Measurements from ENCODE around the gene ARID4B. TPM values are rescaled to one million over a fixed set of nuclear protein-coding genes. Genes with fewer than 3 reads are reported as not detected.

Gene ARID4B
- total RNA-seq, 1 donor, result 254 TPM

DNA sequence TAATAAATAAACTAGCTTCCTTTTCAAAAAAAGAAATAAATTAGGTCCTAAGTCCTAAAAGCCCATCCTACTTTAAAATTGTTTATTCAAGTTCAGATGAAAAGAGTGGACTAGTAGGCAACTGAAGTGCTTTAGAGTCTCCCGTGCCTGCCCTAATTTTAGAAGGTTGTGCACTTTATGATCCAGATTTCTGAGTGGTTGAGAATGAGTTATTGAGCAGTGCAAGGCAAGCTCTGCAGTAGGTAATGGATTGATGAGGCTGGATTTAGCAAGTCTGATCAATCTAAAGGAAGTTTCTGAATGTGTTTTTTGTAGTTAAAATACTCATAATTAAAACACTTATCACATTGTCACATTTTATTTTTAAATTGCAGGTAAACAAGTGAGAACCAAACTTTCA lies 13.4 kb upstream of the ARID4B start:
- H3K4me1 ChIP-seq (ENCODE audit: insufficient read depth, low read length), result peaks cover 8% of the 10 kb centered on the region
- H3K9me3 ChIP-seq (ENCODE audit: low read depth, low read length), result no peaks in the 10 kb centered on the region
- no peak overlapping the region for H3K4me3 ChIP-seq (ENCODE audit: low read length)
- H3K27me3 ChIP-seq (ENCODE audit: insufficient read depth, low read length), result no peaks in the 10 kb centered on the region

DNA sequence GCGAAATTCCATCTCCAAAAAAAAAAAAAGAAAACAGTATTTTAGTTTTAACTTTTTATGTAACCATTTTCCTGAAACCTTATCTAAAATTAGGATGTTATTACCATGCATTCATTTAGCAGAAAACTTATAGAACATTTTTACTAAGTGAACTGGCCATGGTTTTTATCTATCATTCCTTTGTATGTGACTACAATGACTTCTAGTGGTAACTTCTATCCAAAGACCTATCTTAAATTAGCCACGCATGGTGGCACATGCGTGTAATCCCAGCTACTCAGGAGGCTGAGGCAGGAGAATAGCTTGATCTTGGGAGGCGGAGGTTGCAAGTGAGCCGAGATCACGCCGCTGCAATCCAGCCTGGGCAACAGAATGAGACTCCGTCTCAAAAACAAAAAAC lies 11.8 kb upstream of the ARID4B start:
- H3K9me3 ChIP-seq (ENCODE audit: low read depth, low read length), result no peaks in the 10 kb centered on the region
- H3K27me3 ChIP-seq (ENCODE audit: insufficient read depth, low read length), result no peaks in the 10 kb centered on the region
- H3K4me1 ChIP-seq (ENCODE audit: insufficient read depth, low read length), result peaks cover 8% of the 10 kb centered on the region
- H3K4me3 ChIP-seq (ENCODE audit: low read length), result no peak overlapping the region

DNA sequence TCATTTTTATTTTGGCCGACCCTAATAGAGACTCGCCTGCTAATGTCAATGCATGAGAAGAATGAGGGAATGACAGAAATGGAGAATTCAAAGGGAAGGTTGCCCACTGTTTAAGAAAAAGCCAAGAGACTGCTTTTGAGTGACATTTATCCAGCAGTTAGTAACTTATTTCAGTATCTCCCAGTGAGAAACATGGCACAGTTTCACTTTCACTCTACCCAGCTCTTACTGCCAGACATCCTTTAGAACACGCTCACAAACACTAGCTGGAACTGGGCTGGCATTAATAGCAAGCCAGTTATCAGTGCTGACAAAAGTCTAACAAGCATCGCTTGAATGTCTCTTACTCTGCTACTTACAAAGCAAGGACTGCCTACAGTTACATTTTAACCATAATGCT lies 8.9 kb upstream of the ARID4B start:
- H3K4me3 ChIP-seq (ENCODE audit: low read length), result no peak overlapping the region
- no peaks in the 10 kb centered on the region for H3K9me3 ChIP-seq (ENCODE audit: low read depth, low read length)
- H3K4me1 ChIP-seq (ENCODE audit: insufficient read depth, low read length), result peaks cover 19% of the 10 kb centered on the region
- H3K27me3 ChIP-seq (ENCODE audit: insufficient read depth, low read length), result no peaks in the 10 kb centered on the region

DNA sequence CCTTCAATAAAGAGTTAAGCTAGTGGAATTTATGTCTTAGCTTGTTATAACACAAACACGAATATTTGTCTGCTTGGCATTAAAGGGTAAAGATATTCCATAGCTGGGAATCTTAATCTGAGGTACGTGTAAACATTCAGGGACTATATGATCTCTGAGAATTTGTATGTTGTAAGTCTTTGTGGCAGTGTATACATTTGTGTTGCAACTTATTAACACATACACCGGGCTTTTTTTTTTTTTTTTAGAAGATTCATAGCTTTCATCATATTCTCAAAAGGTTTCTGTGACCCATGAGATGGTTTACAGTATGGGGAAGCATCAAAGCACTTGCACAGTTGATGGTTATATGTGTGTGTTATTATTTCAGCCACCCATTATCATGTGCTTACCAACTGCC lies 3.4 kb upstream of the ARID4B start:
- Histone ChIP-seq H3K27me3 (ENCODE audit: insufficient read depth, low read length) (no peaks in the 10 kb centered on the region), H3K4me3 (ENCODE audit: low read length) (no peak overlapping the region), H3K4me1 (ENCODE audit: insufficient read depth, low read length) (peaks cover 36% of the 10 kb centered on the region), H3K9me3 (ENCODE audit: low read depth, low read length) (no peaks in the 10 kb centered on the region)

DNA sequence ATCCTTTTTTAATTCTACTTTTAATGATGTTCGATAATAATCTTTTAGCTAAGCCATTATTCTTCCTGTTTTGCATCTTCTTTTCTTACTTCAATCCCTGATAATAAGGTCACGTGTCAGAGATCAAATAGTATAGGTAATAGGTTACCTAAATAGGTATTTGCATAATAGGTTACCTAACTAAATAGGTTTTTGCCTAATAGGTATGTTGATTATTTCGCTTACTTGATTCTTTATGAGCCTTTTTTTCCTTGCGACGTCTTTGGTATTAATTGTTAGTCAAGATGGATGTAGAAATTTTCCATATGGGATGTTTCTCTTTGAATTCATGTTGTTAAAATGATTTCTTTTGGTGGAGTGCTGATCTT lies 2.9 kb upstream of the ARID4B start:
- Histone ChIP-seq H3K27me3 (ENCODE audit: insufficient read depth, low read length) (no peaks in the 10 kb centered on the region), H3K9me3 (ENCODE audit: low read depth, low read length) (no peaks in the 10 kb centered on the region), H3K4me3 (ENCODE audit: low read length) (no peak overlapping the region), H3K4me1 (ENCODE audit: insufficient read depth, low read length) (peaks cover 34% of the 10 kb centered on the region)

DNA sequence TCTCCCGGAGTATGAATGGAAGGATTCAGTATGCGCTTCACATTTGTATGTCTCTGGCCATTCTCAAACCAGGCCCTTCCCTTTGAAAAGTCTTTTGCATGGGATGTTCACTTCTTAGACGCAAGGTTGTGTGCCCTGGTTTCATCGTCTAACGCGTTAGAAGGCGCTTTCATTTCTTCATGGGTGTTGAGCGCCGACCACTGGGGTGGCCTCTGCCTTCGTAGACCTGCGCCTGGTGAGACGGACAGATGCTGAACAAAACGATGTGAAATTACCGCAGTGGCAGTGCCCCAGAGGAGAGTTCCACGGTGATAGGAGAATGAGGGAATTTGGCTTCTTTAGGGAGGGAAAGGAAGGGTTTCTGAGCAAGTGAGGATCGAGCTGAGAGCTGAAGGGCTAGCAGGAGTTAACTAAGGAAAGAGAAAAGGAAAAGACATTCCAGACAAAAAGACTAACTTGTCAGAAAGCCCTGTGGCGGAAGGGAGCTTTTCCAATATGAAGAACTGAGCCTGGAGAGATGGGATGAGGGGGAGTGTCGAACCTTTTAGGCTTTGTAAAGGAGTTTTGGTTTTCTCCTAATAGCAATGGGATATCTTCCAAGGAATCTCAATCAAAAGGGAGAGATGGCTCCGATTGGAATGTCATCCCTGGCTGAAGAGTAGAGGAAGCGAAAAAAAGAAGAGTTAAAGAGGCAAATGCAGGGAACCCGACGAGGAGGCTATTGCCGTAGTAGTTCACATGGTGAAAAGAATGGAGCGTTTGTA lies 1.3 kb upstream of the ARID4B start:
- Histone ChIP-seq H3K4me1 (ENCODE audit: insufficient read depth, low read length) (peaks cover 45% of the 10 kb centered on the region), H3K4me3 (ENCODE audit: low read length) (peak overlapping the region; percentile 60), H3K9me3 (ENCODE audit: low read depth, low read length) (no peaks in the 10 kb centered on the region), H3K27me3 (ENCODE audit: insufficient read depth, low read length) (no peaks in the 10 kb centered on the region)

DNA sequence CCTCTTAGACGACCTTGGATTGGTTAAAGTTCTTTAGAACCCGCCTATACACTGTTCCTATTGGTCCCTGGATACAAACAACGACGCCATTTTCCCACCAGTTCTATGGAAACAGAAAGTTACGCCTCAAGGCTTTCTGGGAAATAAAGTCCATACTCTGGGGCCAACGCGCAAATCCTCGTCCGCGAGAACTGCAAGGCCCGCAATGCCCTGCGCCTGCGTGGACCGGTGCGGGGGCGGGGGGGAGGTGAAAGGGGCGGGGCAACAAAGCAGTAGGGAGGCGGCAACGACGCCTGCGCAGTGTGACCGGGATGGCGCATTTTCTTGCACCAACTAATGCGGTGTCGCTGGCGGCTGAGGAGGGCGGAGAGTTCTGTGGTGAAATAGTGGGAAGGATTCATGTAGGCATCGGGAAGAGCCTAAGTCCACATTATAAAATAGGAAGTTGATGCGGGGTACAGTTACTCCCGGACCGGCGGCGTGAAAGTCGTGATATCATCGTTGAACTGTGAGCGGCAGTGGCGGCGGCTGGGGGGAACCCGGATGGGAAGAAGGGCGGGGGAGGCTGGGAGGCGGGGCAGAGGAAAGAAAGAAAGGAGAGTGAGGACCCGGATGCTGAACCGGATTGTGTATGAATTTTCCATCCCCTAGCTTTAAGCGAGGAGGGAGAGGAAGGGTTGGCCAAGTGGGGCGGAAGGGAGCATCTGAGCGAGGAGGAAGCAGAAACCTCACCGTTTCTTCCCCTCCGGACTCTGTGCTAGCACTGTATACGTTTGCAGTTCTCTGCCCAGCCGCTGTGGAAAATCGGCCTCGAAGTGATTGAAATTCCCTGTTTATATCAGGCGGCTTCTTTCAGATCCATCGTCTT lies 526 bp upstream of the ARID4B start, which contains the start of gene GGPS1:
GGPS1 (plus strand) TSS at position 300 of the 868 bp plus-strand sequence. CDS start 6,695 bp downstream, outside the sequence.
- H3K4me1 ChIP-seq (ENCODE audit: insufficient read depth, low read length), result peaks cover 51% of the 10 kb centered on the region
- no peaks in the 10 kb centered on the region for H3K27me3 ChIP-seq (ENCODE audit: insufficient read depth, low read length)
- no peaks in the 10 kb centered on the region for H3K9me3 ChIP-seq (ENCODE audit: low read depth, low read length)
- peak within 1 kb of the TSS; percentile 95 for H3K4me3 ChIP-seq (ENCODE audit: low read length)

DNA sequence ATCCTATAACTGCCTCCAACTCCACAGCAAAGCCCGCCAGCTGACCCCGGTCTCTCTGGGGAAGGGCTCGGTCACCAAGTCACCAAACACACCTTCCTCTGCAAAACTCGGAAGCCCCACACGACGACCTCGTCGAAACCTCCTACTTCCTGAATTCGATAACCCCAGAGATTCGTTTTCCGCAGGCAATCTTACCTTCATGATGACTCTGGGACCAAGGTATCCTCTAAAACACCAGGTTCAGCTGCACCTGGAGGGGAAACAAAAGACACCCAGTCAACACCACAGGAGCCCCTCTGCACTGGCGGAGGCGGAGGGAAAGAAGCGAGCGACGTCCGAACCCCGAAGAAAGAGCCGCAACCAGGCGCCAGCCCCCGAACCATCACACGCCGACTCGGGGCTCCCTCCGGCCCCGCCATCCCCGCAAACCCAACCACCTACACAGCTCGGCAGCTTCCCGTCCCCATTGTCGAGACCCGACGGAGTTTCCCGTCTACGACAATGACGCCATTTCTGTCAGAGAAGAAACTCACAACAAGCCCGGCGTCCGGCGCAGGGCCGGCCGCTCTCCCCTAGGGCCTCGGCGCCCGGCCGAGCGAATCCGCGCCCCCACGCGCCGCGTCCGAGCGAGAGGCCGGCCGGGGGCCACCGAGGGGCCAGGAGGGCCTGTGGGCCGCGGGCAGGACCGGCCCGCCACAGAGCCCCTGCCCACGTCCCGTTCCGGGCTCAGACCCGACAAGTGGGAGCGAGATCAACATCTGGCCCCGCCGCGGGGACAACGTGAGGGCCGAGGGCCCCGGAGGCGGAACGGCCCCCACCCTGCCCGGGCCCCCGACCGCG lies 1.0 kb downstream of the ARID4B start:
- H3K27me3 ChIP-seq (ENCODE audit: insufficient read depth, low read length), result no peaks in the 10 kb centered on the region
- peak overlapping the region; percentile 95 for H3K4me3 ChIP-seq (ENCODE audit: low read length)
- no peaks in the 10 kb centered on the region for H3K9me3 ChIP-seq (ENCODE audit: low read depth, low read length)
- H3K4me1 ChIP-seq (ENCODE audit: insufficient read depth, low read length), result peaks cover 49% of the 10 kb centered on the region

DNA sequence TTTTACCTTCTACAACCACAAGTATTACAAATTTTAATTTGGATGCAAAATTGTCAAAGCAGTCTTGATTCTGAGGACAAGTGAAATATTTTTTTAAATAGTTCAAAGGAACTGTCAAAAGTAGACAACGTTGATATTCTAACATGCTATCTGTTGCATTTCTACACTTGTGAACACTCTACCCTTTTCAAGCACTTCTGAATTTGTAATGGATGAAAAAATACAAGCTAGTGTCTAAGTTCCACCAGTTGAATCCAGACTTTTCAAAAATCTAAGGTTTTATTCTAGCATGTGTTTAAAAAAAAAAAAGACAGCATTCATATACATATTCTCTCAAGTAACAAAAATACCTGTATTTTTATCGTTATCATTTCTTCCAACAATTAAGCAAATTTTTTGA lies 2.1 kb downstream of the ARID4B start:
- H3K4me1 ChIP-seq (ENCODE audit: insufficient read depth, low read length), result peaks cover 51% of the 10 kb centered on the region

DNA sequence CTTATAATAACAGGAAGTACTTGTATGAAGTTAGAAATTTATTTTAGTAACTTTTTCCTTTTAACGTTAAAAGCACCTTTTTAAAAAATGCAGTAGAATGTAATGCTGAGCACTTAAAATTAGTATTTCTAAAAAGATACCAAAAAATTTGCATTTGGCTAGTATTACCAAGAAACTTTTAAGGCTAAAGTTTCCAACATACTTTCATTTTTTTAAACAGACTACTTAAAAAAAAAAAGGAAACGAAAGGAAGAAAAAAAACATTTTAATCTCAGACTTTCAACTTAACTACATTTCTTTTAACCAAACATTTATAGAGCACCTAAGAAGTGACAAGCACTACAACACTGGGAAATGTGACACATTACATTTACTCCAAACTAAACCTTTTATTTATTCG lies 2.8 kb downstream of the ARID4B start:
- Histone ChIP-seq H3K4me3 (ENCODE audit: low read length) (no peak overlapping the region), H3K9me3 (ENCODE audit: low read depth, low read length) (no peaks in the 10 kb centered on the region), H3K4me1 (ENCODE audit: insufficient read depth, low read length) (peaks cover 45% of the 10 kb centered on the region), H3K27me3 (ENCODE audit: insufficient read depth, low read length) (no peaks in the 10 kb centered on the region)

More for the DNA sequence above, 2.1 kb downstream of the ARID4B start:
- H3K9me3 ChIP-seq (ENCODE audit: low read depth, low read length), result no peaks in the 10 kb centered on the region
- H3K4me3 ChIP-seq (ENCODE audit: low read length), result no peak overlapping the region
- H3K27me3 ChIP-seq (ENCODE audit: insufficient read depth, low read length), result no peaks in the 10 kb centered on the region

DNA sequence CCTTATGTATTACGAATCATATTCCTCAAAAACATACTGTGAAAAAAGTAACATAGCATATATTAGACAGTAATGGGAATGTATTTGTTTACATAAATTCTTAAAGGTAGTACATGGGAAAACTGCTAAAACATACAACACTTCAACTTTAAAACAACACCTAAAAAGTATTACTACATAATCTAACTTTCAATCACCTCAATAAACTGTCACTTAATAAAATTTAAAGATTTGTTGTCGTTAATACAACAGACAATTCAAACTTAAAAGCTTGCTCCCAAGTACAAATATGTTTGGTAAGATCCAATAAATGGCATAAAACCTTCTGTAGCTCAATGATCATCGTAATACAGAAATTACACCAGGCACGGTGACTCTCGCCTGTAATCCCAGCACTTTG lies 3.7 kb downstream of the ARID4B start:
- peaks cover 37% of the 10 kb centered on the region for H3K4me1 ChIP-seq (ENCODE audit: insufficient read depth, low read length)
- no peaks in the 10 kb centered on the region for H3K9me3 ChIP-seq (ENCODE audit: low read depth, low read length)
- H3K27me3 ChIP-seq (ENCODE audit: insufficient read depth, low read length), result no peaks in the 10 kb centered on the region
- H3K4me3 ChIP-seq (ENCODE audit: low read length), result no peak overlapping the region

DNA sequence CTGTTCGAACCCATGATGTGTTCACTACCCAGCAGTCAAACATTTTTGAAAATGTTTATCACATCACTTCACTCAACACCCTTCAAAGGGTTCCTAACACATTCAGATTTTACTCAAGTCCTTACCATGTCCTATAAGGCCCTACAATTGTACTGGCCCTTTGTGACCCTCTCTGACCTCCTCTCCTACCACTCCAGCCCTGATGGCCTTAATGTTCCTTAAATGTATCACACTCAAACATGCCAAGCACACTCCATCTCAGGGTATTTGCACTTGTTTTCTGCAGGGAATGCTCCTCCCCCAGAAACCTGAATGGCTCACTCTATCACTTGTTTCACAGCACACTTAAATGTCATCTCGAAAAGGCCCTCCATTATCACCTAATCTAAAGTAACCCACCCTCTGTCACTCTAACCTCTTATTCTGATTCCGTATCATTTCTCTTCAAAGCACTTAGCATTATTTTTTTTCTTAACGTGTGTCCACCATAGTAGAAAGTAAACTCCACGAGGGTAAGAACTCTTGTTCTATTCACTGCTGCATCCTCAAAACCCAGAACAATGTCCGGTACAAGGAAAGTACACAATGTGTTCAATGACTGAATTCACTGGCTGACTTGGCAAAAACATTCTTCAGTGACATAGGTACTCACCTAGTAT lies 7.3 kb downstream of the ARID4B start:
- no peaks in the 10 kb centered on the region for H3K27me3 ChIP-seq (ENCODE audit: insufficient read depth, low read length)
- no peak overlapping the region for H3K4me3 ChIP-seq (ENCODE audit: low read length)
- H3K4me1 ChIP-seq (ENCODE audit: insufficient read depth, low read length), result peaks cover 48% of the 10 kb centered on the region
- H3K9me3 ChIP-seq (ENCODE audit: low read depth, low read length), result no peaks in the 10 kb centered on the region

DNA sequence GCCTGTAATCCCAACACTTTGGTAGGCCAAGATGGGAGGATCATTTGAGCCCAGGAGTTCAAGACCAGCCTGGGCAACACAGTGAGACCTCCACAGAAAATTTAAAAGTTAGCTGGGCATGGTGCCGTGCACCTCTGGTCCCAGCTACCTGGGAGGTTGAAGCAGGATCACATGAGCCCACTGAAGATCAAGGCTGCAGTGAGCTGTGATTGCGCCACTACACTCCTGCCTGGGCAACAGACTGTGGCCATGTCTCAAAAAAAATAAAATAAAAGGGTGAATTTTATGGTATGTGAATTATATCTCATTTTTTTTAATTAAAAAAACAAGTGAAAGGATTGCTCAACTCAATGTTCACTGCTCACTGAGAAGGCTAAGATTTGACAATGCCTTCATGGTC lies 8.7 kb downstream of the ARID4B start:
- no peaks in the 10 kb centered on the region for H3K27me3 ChIP-seq (ENCODE audit: insufficient read depth, low read length)
- peaks cover 44% of the 10 kb centered on the region for H3K4me1 ChIP-seq (ENCODE audit: insufficient read depth, low read length)
- no peak overlapping the region for H3K4me3 ChIP-seq (ENCODE audit: low read length)
- no peaks in the 10 kb centered on the region for H3K9me3 ChIP-seq (ENCODE audit: low read depth, low read length)

DNA sequence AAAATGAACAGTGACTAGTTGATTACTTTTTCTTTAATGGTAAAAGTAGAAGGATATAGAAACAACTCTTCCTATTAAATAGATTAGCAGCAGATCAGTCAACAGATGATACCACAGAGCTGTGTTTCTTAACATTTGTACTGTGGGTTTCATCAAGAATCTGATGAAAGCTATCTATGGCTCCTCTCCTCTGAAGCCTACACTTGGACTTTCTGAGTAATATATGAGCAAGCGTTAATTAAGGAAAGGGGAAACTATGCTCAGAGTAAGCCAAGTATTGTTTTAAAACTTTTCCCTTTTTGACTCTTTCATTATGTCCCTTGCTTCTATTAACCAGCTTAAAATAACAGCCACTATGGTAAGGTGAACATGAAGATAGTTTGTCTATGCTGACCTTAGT lies 10.8 kb downstream of the ARID4B start:
- H3K4me1 ChIP-seq (ENCODE audit: insufficient read depth, low read length), result peaks cover 46% of the 10 kb centered on the region

More for the DNA sequence above, 10.8 kb downstream of the ARID4B start:
- Histone ChIP-seq H3K9me3 (ENCODE audit: low read depth, low read length) (no peaks in the 10 kb centered on the region), H3K27me3 (ENCODE audit: insufficient read depth, low read length) (no peaks in the 10 kb centered on the region), H3K4me3 (ENCODE audit: low read length) (no peak overlapping the region)
